Body of pancreas (tissue), 4 donors: Measurements from ENCODE around the gene SEMA6A.

Experiments used
- POLR2A ChIP-seq, 3 donors: fragments of 450-650 bp; IDR thresholded peaks; one replicate each; pipeline ENCODE4 v1.6.1; 2016; ENCODE audit warnings: antibody characterized with exemption in 3 of 3, mild to moderate bottlenecking in 2 of 3
- TF ChIP-seq, protein P1 (sequence below), 7 experiments: fragments of 450-650 bp in 4 of 7; fragments of 200-600 bp in 3 of 7; sonication (generic) in 3 of 7; IDR thresholded peaks; one replicate each; pipeline ENCODE4 v1.5.1; 2016 to 2019; ENCODE audit warnings: antibody characterized with exemption in 7 of 7

DNA sequence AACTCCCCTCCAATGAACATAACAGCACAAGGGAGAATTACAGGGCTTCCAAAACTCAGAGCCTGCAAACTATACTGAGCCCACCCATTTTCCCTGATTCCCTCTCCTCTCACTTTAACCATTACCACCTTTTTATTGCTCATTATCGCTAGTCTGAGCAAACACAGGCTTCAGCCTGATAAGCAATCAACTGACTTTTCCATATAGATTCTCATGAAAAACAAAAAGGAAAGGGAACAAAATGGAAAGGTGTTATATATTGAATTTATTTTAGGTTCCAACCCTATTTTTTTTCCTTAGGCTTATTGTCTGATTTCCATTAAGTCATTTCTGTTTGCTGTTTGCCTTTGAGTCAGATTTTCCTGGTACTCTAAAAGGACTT lies 27.9 kb downstream of the SEMA6A start:
- no peak for TF ChIP-seq POLR2A (IDR thresholded peaks at IDR 0.05)
- TF ChIP-seq, protein P1, sequence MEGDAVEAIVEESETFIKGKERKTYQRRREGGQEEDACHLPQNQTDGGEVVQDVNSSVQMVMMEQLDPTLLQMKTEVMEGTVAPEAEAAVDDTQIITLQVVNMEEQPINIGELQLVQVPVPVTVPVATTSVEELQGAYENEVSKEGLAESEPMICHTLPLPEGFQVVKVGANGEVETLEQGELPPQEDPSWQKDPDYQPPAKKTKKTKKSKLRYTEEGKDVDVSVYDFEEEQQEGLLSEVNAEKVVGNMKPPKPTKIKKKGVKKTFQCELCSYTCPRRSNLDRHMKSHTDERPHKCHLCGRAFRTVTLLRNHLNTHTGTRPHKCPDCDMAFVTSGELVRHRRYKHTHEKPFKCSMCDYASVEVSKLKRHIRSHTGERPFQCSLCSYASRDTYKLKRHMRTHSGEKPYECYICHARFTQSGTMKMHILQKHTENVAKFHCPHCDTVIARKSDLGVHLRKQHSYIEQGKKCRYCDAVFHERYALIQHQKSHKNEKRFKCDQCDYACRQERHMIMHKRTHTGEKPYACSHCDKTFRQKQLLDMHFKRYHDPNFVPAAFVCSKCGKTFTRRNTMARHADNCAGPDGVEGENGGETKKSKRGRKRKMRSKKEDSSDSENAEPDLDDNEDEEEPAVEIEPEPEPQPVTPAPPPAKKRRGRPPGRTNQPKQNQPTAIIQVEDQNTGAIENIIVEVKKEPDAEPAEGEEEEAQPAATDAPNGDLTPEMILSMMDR (IDR thresholded peaks at IDR 0.05), result no peak
